Measurements from ENCODE around the gene PNPLA7.
"Not testable (repeated sequence)": the region's sequence is repeated elsewhere in the genome, so short reads cannot be mapped to it uniquely, and the experiment has no call there.

Gene PNPLA7

GRCh38 chr9:137411260-137411644, 138.9 kb downstream of the PNPLA7 start:
- DNase-seq: no peak

- no peak for DNase-seq
These were observed 139.3 kb downstream of the PNPLA7 start for GRCh38 chr9:137410891-137411249.

GRCh38 chr9:137410236-137410890, 139.8 kb downstream of the PNPLA7 start:
- DNase-seq: not testable (repeated sequence)

Measured in activated CD4-positive, alpha-beta T cell treated with anti-CD3 and anti-CD28 coated beads, Interleukin-2, amount 50 U/mL, for 48 hours (primary cell).